Measurements from ENCODE around the gene ROBO1.

The ROBO1 gene

DNA sequence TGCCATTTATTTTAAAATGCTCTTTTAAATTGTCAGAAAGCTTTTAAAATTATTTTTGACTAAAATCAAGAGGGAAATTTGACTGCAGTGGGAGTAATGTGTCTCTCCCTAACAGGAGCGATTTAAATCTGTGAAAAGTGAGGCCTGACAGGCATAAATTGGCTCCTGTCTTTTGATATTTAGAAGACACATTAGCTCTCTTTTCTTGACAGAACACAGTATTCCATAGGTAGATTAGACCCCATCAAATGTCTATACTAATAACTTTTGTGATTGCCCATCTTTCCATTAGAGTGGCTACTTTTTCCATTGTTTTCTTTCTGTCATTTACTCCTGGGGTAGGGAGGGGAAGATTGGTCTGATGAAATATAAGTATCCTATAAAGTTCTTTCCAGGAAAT lies 866.3 kb downstream of the ROBO1 start:
- H3K27ac ChIP-seq (ENCODE audit: low read length), result no peak overlapping the region
- TF ChIP-seq CTCF (IDR thresholded peaks at IDR 0.05; ENCODE audit: borderline replicate concordance, extremely low read depth, low read length, poor library complexity, severe bottlenecking), result no peak
- no peak for TF ChIP-seq EZH2 (IDR thresholded peaks at IDR 0.05; ENCODE audit: borderline replicate concordance, low read depth, low read length, severe bottlenecking)
- H3K27me3 ChIP-seq (ENCODE audit: insufficient read depth, low read length, poor library complexity), result no peaks in the 10 kb centered on the region
- no peaks in the 10 kb centered on the region for H3K79me2 ChIP-seq (ENCODE audit: insufficient read depth, low read length)
- no peaks in the 10 kb centered on the region for H3K36me3 ChIP-seq (ENCODE audit: insufficient read depth, low read length)
- H3K9ac ChIP-seq (ENCODE audit: low read depth, low read length), result no peak overlapping the region
- ATAC-seq (ENCODE audit: insufficient read depth, low read depth), result no peak
- no peak overlapping the region for H3K4me2 ChIP-seq (ENCODE audit: insufficient read depth, low read length)
- no peak overlapping the region for H3K4me3 ChIP-seq (ENCODE audit: low read depth in 1 of 2, low read length in 2 of 2)
- no peaks in the 10 kb centered on the region for H4K20me1 ChIP-seq (ENCODE audit: insufficient read depth, low read length)
- H3K4me1 ChIP-seq (ENCODE audit: insufficient read depth, low read length), result no peaks in the 10 kb centered on the region
- no peak overlapping the region for H2AFZ ChIP-seq (ENCODE audit: low read depth, low read length)
- H3K9me3 ChIP-seq (ENCODE audit: insufficient read depth, low read length, severe bottlenecking), result no peaks in the 10 kb centered on the region
- DNase-seq, result no peak

DNA sequence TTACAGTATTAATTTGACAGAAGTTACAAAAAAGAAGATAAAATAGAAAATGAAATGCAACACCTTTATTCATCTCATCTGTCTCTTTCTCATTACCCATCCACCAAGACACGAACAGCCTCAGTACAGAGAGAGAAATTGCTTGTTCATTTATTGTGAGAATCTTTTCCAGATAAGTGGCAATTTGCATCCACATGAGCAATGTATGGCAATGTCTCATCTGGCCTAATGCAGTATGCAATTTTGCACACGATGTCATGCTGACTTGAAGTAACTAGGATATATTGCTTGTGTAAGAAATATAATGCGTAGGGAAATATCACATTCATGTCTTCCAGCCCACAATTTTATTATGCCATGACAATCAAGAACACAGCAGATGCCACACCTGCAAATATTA lies 866.9 kb downstream of the ROBO1 start:
- no peak overlapping the region for H3K9ac ChIP-seq (ENCODE audit: low read depth, low read length)
- H3K27ac ChIP-seq (ENCODE audit: low read length), result no peak overlapping the region
- no peaks in the 10 kb centered on the region for H3K79me2 ChIP-seq (ENCODE audit: insufficient read depth, low read length)
- H4K20me1 ChIP-seq (ENCODE audit: insufficient read depth, low read length), result no peaks in the 10 kb centered on the region
- no peaks in the 10 kb centered on the region for H3K36me3 ChIP-seq (ENCODE audit: insufficient read depth, low read length)
- TF ChIP-seq CTCF (IDR thresholded peaks at IDR 0.05; ENCODE audit: borderline replicate concordance, extremely low read depth, low read length, poor library complexity, severe bottlenecking) (no peak), EZH2 (IDR thresholded peaks at IDR 0.05; ENCODE audit: borderline replicate concordance, low read depth, low read length, severe bottlenecking) (no peak)
- H3K9me3 ChIP-seq (ENCODE audit: insufficient read depth, low read length, severe bottlenecking), result no peaks in the 10 kb centered on the region
- H2AFZ ChIP-seq (ENCODE audit: low read depth, low read length), result no peak overlapping the region
- DNase-seq (no peak), ATAC-seq (ENCODE audit: insufficient read depth, low read depth) (no peak)
- no peak overlapping the region for H3K4me2 ChIP-seq (ENCODE audit: insufficient read depth, low read length)
- no peaks in the 10 kb centered on the region for H3K27me3 ChIP-seq (ENCODE audit: insufficient read depth, low read length, poor library complexity)
- no peaks in the 10 kb centered on the region for H3K4me1 ChIP-seq (ENCODE audit: insufficient read depth, low read length)
- no peak overlapping the region for H3K4me3 ChIP-seq (ENCODE audit: low read depth in 1 of 2, low read length in 2 of 2)

- no peak for ATAC-seq (ENCODE audit: insufficient read depth, low read depth)
Observed at GRCh38 chr3:78900426-78900825, 867.4 kb downstream of the ROBO1 start.

More at GRCh38 chr3:78900426-78900825, 867.4 kb downstream of the ROBO1 start:
- H3K4me3 ChIP-seq (ENCODE audit: low read depth in 1 of 2, low read length in 2 of 2), result no peak overlapping the region
- H3K27me3 ChIP-seq (ENCODE audit: insufficient read depth, low read length, poor library complexity), result no peaks in the 10 kb centered on the region
- no peak for DNase-seq
- no peaks in the 10 kb centered on the region for H3K79me2 ChIP-seq (ENCODE audit: insufficient read depth, low read length)
- H4K20me1 ChIP-seq (ENCODE audit: insufficient read depth, low read length), result no peaks in the 10 kb centered on the region
- no peaks in the 10 kb centered on the region for H3K9me3 ChIP-seq (ENCODE audit: insufficient read depth, low read length, severe bottlenecking)
- H2AFZ ChIP-seq (ENCODE audit: low read depth, low read length), result no peak overlapping the region
- H3K4me2 ChIP-seq (ENCODE audit: insufficient read depth, low read length), result no peak overlapping the region
- no peaks in the 10 kb centered on the region for H3K36me3 ChIP-seq (ENCODE audit: insufficient read depth, low read length)
- TF ChIP-seq CTCF (IDR thresholded peaks at IDR 0.05; ENCODE audit: borderline replicate concordance, extremely low read depth, low read length, poor library complexity, severe bottlenecking) (no peak), EZH2 (IDR thresholded peaks at IDR 0.05; ENCODE audit: borderline replicate concordance, low read depth, low read length, severe bottlenecking) (no peak)
- no peak overlapping the region for H3K9ac ChIP-seq (ENCODE audit: low read depth, low read length)
- no peak overlapping the region for H3K27ac ChIP-seq (ENCODE audit: low read length)
- no peaks in the 10 kb centered on the region for H3K4me1 ChIP-seq (ENCODE audit: insufficient read depth, low read length)
